ENCODE measurements around the gene GPR6.

DNA sequence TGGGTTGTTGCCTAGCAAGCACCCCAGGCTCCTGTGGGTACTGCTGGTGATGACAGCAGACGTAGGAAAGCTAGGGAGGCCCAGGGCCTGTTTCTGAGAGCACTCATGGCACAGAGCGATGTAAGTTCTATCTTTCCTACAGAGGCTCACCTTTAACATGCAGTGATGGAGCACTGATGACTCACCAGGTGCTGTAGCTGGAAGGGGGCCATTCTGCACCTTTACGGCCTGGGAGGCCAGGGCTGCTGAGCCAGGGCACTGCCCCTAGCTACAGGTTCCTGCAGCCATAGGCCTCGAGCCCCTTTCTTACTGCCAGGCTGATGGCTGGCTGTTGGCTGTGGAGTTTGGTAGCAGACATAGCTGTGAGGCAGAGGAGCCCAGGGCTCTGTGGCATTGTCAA lies 31.1 kb upstream of the GPR6 start:
- TF ChIP-seq, protein P1, sequence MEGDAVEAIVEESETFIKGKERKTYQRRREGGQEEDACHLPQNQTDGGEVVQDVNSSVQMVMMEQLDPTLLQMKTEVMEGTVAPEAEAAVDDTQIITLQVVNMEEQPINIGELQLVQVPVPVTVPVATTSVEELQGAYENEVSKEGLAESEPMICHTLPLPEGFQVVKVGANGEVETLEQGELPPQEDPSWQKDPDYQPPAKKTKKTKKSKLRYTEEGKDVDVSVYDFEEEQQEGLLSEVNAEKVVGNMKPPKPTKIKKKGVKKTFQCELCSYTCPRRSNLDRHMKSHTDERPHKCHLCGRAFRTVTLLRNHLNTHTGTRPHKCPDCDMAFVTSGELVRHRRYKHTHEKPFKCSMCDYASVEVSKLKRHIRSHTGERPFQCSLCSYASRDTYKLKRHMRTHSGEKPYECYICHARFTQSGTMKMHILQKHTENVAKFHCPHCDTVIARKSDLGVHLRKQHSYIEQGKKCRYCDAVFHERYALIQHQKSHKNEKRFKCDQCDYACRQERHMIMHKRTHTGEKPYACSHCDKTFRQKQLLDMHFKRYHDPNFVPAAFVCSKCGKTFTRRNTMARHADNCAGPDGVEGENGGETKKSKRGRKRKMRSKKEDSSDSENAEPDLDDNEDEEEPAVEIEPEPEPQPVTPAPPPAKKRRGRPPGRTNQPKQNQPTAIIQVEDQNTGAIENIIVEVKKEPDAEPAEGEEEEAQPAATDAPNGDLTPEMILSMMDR (IDR thresholded peaks at IDR 0.05) = no peak
- TF ChIP-seq POLR2A (IDR thresholded peaks at IDR 0.05) = no peak

Data from Peyer's patch (tissue), 4 donors.